GM12864 (cell line): ENCODE data around the gene STAMBPL1.
A peak's percentile ranks its signal among the peaks of the same experiment; 100 is the strongest.
"Not testable (repeated sequence)": the region's sequence is repeated elsewhere in the genome, so short reads cannot be mapped to it uniquely, and the experiment has no call there.

ENCODE experiments used
- DNase-seq: peaks from one replicate; pipeline ENCODE4 v3.0.0-alpha.2; 2011; ENCODE audit warnings: low read depth
- H3K4me3 ChIP-seq: 2 replicates; pipeline ENCODE4 v1.5.1; 2011; ENCODE audit warnings: mild to moderate bottlenecking, low read depth, low read length, control low read depth
- TF ChIP-seq, protein P1 (sequence below): IDR thresholded peaks from 2 replicates; pipeline ENCODE4 v1.5.1; 2011; ENCODE audit warnings: low read depth, mild to moderate bottlenecking, moderate library complexity, low read length, control low read depth, inconsistent platforms; ENCODE audit errors: missing control alignments

STAMBPL1 gene

GRCh38 chr10:88835096-88835909, 44.7 kb upstream of the STAMBPL1 start:
- peak; percentile 72 for DNase-seq
- no peak overlapping the region for H3K4me3 ChIP-seq
- TF ChIP-seq, protein P1, sequence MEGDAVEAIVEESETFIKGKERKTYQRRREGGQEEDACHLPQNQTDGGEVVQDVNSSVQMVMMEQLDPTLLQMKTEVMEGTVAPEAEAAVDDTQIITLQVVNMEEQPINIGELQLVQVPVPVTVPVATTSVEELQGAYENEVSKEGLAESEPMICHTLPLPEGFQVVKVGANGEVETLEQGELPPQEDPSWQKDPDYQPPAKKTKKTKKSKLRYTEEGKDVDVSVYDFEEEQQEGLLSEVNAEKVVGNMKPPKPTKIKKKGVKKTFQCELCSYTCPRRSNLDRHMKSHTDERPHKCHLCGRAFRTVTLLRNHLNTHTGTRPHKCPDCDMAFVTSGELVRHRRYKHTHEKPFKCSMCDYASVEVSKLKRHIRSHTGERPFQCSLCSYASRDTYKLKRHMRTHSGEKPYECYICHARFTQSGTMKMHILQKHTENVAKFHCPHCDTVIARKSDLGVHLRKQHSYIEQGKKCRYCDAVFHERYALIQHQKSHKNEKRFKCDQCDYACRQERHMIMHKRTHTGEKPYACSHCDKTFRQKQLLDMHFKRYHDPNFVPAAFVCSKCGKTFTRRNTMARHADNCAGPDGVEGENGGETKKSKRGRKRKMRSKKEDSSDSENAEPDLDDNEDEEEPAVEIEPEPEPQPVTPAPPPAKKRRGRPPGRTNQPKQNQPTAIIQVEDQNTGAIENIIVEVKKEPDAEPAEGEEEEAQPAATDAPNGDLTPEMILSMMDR: peak; percentile 84

DNA sequence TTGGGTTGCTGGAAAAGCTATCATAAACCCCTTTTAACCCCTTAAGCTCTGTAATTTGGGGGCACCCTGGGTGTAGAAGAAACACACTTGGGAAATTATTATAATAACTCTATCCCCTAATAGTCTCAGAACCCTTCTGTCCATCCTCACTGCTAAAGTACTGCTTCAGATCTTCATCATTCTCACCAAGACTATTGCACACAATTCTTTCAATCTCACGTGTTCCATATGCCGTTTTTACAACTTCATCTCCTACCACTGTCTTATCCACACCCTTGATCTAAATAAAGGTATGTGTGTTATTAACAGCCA, 44.2 kb upstream of the STAMBPL1 start:
- DNase-seq: no peak
- TF ChIP-seq, protein P1: no peak
- no peak overlapping the region for H3K4me3 ChIP-seq

GRCh38 chr10:88837632-88838031, 42.4 kb upstream of the STAMBPL1 start:
- DNase-seq, H3K4me3 ChIP-seq: not testable (repeated sequence)

DNA sequence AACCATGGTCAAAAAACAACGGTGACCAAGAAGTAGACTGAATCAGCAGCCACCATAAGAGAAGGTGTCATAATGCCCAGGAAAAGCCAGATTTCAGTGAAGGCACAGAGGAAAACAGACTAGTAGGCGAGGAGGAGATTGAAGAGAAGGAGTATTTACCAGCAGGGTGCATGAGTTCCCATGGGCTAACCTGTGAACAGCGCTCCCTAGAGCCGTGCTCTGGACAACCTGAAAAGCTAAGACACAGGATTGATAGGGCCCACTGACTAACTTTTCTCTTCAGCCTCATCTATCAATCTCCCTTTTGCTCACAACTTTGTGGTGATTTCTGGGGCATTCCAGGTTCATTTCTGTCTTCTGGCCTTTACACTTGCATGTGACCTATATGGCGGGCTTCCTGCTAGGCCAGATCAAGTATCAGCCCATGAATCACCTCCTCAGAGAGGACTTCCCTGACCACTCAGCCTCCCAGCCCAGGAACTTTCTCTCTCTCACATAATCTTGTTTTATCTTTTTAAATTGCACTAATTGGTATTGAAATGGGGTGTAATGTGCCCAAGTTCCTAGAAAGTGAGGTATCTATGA, 41.2 kb upstream of the STAMBPL1 start:
- no peak for DNase-seq
- TF ChIP-seq, protein P1: peak; percentile 8

GRCh38 chr10:88840104-88840503, 39.9 kb upstream of the STAMBPL1 start:
- DNase-seq: no peak
- TF ChIP-seq, protein P1: no peak
- H3K4me3 ChIP-seq: no peak overlapping the region

More for the DNA sequence above, 41.2 kb upstream of the STAMBPL1 start:
- no peak overlapping the region for H3K4me3 ChIP-seq

DNA sequence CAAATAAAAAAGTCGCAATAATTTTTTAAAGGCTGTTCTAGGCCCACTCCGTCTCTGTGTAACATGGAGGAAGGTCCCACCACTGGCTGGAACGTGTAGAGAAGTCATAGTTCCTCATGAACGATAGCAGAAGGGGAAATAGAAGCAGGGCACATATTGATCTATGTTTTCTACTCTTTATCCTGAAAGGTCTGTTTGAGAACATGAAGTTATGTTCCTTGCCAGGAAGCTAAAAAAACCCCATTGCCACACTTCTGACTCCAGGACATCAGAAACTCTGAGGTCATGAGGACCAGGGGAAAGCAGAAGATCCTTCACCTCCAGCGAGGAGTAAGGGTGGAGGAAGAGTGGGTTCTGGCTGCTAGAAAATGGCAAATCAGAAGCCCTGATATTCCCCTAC, 39.2 kb upstream of the STAMBPL1 start:
- DNase-seq: no peak
- H3K4me3 ChIP-seq: no peak overlapping the region
- TF ChIP-seq, protein P1: no peak

- H3K4me3 ChIP-seq: no peak overlapping the region
- TF ChIP-seq, protein P1: no peak
- DNase-seq: no peak
Measured at GRCh38 chr10:88841316-88842111, 38.5 kb upstream of the STAMBPL1 start.
